Panc1 (cell line): ENCODE results near the gene SNAP23. TPM values are rescaled to one million over a fixed set of nuclear protein-coding genes. Genes with fewer than 3 reads are reported as not detected.

Experiments used
- ATAC-seq: fragments of 200-7000 bp; cut with Tn5 transposase; 2 replicates; pipeline ENCODE4 v1.9.1; 2020; ENCODE audit warnings: mild to moderate bottlenecking, moderate library complexity
- BruUV-seq: library from RNA; stranded (reverse); fragments of 400-500 nt; replicated peaks from 2 replicates; lab custom pipeline; 2021; lab: Mats Ljungman, UMichigan
- CTCF ChIA-PET: fragments of 300-600 bp; sonication (Branson Sonifier 250); formaldehyde crosslinking; loops from one replicate; lab custom pipeline; 2022; ENCODE audit warnings: antibody characterized with exemption; lab: Charles Lee
- POLR2A ChIA-PET: fragments of 300-600 bp; sonication (Branson Sonifier 250); formaldehyde crosslinking; loops from one replicate; lab custom pipeline; 2022; ENCODE audit warnings: antibody characterized with exemption; lab: Charles Lee
- DNase-seq: peaks from one replicate; pipeline ENCODE4 v3.0.0-alpha.2; 2010; ENCODE audit warnings: low read depth, low spot score
- H3K27ac ChIP-seq: 2 replicates; pipeline ENCODE4 v1.5.1; 2011; ENCODE audit warnings: mild to moderate bottlenecking, low read length, inconsistent platforms
- H3K27me3 ChIP-seq: fragments of 200-500 bp; sonication (Bioruptor generic); 2 replicates; pipeline ENCODE4 v1.6.0; 2014; ENCODE audit warnings: low read length, inconsistent platforms; ENCODE audit not compliant: control insufficient read depth, insufficient read depth
- H3K36me3 ChIP-seq: fragments of 200-500 bp; sonication (Bioruptor generic); 2 replicates; pipeline ENCODE4 v1.5.1; 2014; ENCODE audit warnings: inconsistent platforms, mild to moderate bottlenecking, low read length, moderate library complexity; ENCODE audit not compliant: control insufficient read depth, insufficient read depth
- H3K4me1 ChIP-seq: 2 replicates; pipeline ENCODE4 v1.5.1; 2011; ENCODE audit warnings: inconsistent platforms, mild to moderate bottlenecking, low read length, moderate library complexity; ENCODE audit not compliant: control insufficient read depth, insufficient read depth
- H3K4me3 ChIP-seq, 2 experiments: 2 replicates each; pipeline ENCODE4 v1.5.1; 2011 to 2012; ENCODE audit warnings: low read depth in 2 of 2, low read length in 2 of 2, mild to moderate bottlenecking in 2 of 2, inconsistent platforms in 1 of 2, moderate library complexity in 1 of 2
- H3K9me3 ChIP-seq: fragments of 200-500 bp; sonication (Bioruptor generic); 2 replicates; pipeline ENCODE4 v1.5.1; 2014; ENCODE audit warnings: low read depth, mild to moderate bottlenecking, inconsistent platforms, low read length, moderate library complexity; ENCODE audit not compliant: control insufficient read depth, insufficient read depth
- CTCF ChIP-seq: fragments of 450-650 bp; IDR thresholded peaks from 2 replicates; pipeline ENCODE4 v1.5.1; 2017; ENCODE audit warnings: mild to moderate bottlenecking
- POLR2AphosphoS5 ChIP-seq: IDR thresholded peaks from 2 replicates; pipeline ENCODE4 v1.6.1; 2012; ENCODE audit warnings: mild to moderate bottlenecking, low read depth, low read length, moderate library complexity
- REST ChIP-seq, 2 experiments: IDR thresholded peaks; 2 replicates each; pipeline ENCODE4 v1.6.1; 2011 to 2012; ENCODE audit warnings: low read depth in 2 of 2, control low read depth in 1 of 2, low read length in 1 of 2, mild to moderate bottlenecking in 1 of 2, moderate library complexity in 1 of 2; ENCODE audit not compliant: insufficient read depth in 1 of 2
- SIN3A ChIP-seq: IDR thresholded peaks from 2 replicates; pipeline ENCODE4 v1.6.1; 2012; ENCODE audit warnings: low read depth, mild to moderate bottlenecking, low read length, moderate library complexity, borderline replicate concordance; ENCODE audit not compliant: insufficient read depth
- TCF7L2 ChIP-seq: IDR thresholded peaks from 2 replicates; pipeline ENCODE4 v1.6.1; 2011; ENCODE audit warnings: mild to moderate bottlenecking, low read depth, low read length, inconsistent platforms
- in situ Hi-C: cut with HindIII; loops from 2 replicates; pipeline ENCODE4 v1.10.0; 2016; ENCODE audit warnings: low sequenced_read_pairs, low pct_unique_long_range_greater_than_20kb
- intact Hi-C: fragments of 100-400 bp; cut with micrococcal nuclease; formaldehyde crosslinking; loops from one replicate; pipeline ENCODE4 v1.10.0; 2022; ENCODE audit not compliant: unreplicated experiment
- total RNA-seq: library from RNA; stranded (reverse); gene quantifications from one replicate; pipeline ENCODE4 v1.2.1, GENCODE V29; 2021; ENCODE audit not compliant: unreplicated experiment

SNAP23 gene
- total RNA-seq, 1 experiment from 2014 or later = 48.9 TPM

- no peak for TF ChIP-seq REST (IDR thresholded peaks at IDR 0.05; ENCODE audit: insufficient read depth in 1 of 2, low read depth in 2 of 2, low read length in 1 of 2)
- no peak for TF ChIP-seq POLR2AphosphoS5
- TF ChIP-seq TCF7L2 = no peak
- TF ChIP-seq CTCF = no peak
- no peak for TF ChIP-seq SIN3A
- ATAC-seq = no peak
- no peak for DNase-seq
- in situ Hi-C loops (no loop called here), intact Hi-C loops (no loop called here)
- Histone ChIP-seq H3K4me1 (peaks cover 17% of the 10 kb centered on the region), H3K27me3 (no peaks in the 10 kb centered on the region), H3K36me3 (no peaks in the 10 kb centered on the region), H3K4me3 (peak overlapping the region; percentile 81 to 90), H3K27ac (peak overlapping the region; percentile 90), H3K9me3 (no peaks in the 10 kb centered on the region)
- no TSS peak for BruUV-seq
- ChIA-PET POLR2A (interaction anchor here (0.7 to 1.2 kb wide), 2 partner anchors 69 to 191 kb away, joined by 3 read pairs; no protein-coding TSS in a partner anchor), CTCF (interaction anchor here (0.9 kb wide), 1 partner anchor 39 kb away, joined by 3 read pairs; no protein-coding TSS in a partner anchor)
Measured at GRCh38 chr15:42576040-42576594, 80.7 kb downstream of the SNAP23 start.

- Histone ChIP-seq H3K4me1 (peaks cover 19% of the 10 kb centered on the region), H3K9me3 (no peaks in the 10 kb centered on the region), H3K36me3 (no peaks in the 10 kb centered on the region), H3K27ac (no peak overlapping the region), H3K27me3 (no peaks in the 10 kb centered on the region), H3K4me3 (peak overlapping the region; percentile 81 to 90; a peak in 3 of 4 replicates)
- ATAC-seq (no peak), DNase-seq (no peak)
- in situ Hi-C loops = no loop called here
- POLR2A ChIA-PET = no interaction called here
- intact Hi-C loops = no loop called here
- TF ChIP-seq CTCF (no peak), TCF7L2 (no peak), POLR2AphosphoS5 (no peak)
- CTCF ChIA-PET = no interaction called here
- TSS peak; percentile 81 for BruUV-seq
Measured at GRCh38 chr15:42576776-42577175, 81.3 kb downstream of the SNAP23 start.
